ENCODE measurements around the gene GPA33.
"Not testable (repeated sequence)": the region's sequence is repeated elsewhere in the genome, so short reads cannot be mapped to it uniquely, and the experiment has no call there.

GPA33 gene

DNA sequence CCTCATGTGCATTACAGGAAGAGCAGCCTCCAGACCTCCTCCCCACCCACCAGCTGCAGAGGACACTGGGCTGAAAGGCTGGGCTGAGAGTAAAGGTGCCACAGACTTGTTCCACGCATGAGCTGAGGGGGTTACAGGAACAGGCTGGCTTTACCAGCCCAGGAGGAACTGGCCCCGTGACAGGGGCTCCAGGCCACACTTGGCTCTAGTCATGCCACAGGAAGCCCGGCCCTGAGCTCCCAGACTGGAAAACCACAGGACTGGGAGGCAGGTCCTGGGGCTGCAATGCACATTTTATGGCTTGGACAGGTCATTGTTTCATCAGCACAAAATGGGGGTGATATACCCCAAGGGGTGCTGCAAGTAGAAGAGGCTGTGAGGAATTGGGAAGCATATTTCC lies 35.6 kb downstream of the GPA33 start:
- DNase-seq, result no peak

DNA sequence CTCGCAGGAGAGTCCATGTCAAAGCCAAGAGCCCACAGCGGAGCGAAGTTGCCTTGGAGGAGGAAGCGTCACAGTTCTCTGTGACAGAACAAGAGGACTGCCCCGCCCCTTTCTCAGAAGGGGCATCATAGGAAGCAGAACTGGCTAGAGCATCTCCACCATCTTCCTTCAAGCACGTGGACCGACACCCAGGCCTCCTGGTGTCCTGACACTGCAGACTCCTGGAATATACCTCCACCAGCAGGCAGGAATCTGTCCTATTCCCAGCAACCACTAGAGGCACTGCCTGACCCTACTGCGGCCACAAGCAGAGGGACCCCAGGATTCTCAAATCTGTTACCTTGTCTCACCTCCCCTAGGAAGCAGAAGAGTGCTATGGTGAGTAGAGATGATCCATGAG lies 37.8 kb downstream of the GPA33 start:
- no peak for DNase-seq

DNA sequence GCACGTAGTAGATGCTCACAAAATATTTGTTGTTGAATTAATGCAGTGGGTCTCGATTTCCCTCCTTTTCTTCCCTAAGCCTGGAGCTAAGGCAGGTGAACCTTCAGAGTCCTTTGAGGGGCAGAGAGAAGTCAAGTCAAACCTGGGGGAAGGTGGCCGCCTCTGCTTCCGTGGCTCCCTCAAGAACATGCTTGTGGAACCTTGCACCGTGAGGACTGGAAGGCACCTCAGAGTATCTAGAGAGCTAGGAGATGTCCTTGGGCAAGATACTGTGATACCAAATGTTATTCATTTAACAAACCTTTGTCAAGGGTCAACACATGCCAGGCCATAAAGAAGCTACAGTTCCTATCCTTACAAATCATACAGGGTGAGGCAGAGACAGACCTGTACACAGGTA lies 38.3 kb downstream of the GPA33 start:
- DNase-seq, result no peak

DNA sequence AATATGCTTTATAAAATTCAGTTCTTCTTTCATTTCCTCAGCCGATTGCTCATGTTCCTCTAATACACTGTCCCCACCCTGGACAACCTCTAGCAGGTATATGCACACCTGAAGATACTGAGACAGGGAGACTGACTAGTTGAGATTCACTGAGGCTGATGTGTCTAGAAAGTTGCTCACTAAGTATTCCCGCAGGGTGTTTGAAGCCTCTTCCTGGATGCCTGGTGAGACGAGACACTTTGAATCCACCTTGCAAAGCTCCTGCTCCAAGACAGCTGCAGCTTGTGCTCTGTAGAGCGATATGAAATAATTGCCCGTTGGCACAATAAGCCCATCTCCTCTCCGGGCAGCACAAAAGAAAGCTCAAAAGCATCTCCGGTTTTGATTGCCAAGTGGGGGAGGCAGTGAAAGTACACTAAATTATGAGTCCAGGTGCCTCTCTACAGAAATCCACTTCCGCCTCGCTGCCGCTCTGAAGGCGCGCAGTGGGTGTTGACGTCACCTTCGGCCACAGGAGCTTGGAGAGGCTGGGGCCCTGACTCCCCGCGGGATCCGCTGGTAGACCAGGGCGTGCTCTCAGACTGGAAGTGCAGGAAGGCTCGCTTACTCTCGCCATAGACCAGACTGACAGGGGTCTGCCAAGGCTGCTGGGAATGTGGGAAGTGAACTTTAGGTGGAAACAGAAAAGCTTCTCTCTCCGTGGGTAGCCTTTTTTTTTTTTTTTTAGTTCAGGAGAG lies 46.3 kb downstream of the GPA33 start:
- DNase-seq, result peak; percentile 49

DNA sequence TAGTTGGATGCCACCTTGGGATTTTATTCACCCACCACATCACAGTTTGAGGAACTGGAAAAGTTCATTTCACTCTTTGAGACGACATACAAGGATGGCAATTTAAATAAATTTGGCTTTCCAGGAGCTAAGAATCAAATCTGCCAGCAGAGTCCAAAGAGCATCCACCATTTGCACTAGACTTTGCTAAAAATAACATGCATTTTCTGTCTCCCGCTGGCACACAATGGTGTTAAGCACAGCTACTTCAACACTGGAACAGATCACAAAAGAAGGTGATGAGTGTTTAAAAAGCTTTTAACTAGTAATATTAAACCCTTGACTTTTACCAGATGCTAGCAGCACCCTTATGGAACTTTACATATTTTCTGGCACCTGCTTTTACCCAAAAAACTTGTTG lies 56.5 kb downstream of the GPA33 start:
- no peak for DNase-seq

DNA sequence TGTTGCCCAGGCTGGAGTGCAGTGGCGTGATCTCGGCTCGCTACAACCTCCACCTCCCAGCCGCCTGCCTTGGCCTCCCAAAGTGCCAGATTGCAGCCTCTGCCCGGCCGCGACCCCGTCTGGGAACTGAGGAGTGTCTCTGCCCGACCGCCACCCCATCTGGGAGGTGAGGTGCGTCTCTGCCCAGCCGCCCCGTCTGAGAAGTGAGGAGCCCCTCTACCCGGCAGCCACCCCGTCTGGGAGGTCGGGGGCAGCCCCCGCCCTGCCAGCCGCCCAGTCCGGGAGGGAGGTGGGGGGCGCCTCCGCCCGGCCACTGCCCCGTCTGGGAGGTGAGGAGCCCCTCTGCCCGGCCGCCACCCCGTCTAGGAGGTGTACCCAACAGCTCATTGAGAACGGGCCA lies 60.6 kb downstream of the GPA33 start:
- not testable (repeated sequence) for DNase-seq

DNA sequence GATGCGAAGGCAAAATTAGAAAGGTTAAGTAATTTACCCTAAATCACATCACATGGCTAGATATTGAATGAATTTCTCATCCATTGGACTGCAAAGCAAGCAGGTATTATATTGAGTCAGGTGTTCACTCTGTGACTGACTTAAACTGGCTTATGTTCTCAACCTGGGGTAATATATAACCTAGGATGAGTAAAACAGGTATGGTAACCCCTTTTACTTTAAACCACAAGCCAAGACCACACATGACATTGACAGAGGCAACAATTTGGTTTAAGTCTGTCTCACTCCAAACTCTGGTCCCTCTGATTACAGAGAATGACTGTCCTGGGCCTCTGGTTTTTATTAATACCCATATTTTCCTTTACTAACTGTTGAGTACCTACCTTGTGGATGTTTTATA lies 67.8 kb downstream of the GPA33 start:
- DNase-seq, result no peak

DNA sequence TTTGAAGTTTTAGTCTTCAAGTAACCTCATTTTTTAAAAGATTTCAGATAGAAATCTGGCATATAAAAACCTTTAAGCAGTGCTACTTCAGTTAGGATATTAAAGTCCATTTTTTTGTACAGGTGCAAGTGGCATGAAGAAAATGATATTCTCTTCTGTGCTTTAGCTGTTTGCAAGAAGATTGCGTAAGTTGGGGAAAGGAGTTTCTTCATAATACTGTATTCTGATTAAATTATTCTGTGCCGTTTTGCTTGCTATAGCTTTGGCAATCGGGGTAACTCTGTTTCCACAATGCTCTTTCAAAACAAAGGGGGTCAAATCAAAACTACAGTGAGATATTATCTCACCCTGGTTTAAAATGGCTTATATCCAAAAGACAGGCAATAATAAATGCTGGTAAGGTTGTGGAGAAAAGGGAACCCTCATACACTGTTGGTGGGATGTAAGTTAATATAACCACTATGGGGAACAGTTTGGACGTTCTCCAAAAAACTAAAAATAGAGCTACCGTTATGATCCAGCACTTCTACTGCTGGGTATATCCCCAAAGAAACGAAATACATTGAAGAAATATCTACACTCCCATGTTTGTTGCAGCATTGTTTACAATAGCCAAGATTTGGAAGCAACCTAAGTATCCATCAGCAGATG lies 74.0 kb downstream of the GPA33 start:
- no peak for DNase-seq

DNA sequence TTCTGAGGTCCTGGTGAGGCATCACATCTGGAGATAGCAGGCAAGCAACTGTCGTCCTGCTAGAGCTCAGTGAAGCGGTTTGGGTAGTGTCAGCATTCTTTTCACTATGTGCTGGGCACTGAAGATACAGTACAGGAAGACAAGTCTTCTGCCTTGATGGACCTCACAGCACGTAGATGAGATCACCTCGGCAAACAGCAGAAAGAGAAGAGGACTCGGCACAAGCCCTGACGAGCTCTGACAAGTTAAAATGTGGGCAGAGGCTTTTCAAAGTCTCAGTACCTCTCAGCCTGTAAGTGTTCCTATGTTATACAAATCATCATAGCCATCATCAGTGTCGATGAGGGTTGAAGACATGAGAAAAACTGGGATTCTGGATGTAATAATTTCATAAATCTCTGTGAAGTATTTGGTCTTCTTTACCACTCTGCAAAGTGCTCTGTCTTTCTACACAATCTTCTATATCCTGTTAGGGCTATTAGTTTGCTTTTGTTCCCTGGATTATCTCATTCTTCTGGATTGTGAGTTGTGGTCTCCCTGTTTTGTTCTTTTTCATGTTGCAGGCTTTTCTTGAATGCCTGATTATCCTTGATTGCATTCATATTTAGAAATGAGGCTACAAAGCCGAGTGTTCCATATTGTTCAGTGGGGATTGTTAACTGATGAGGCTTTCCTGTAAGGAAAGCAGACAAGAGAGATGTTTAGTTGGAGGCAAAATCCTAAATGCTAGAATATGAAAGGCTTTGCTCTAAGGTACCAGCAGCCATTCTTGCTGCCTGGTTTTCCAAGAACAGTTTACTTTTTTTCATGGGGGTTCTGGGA lies 76.9 kb downstream of the GPA33 start:
- DNase-seq, result no peak

DNA sequence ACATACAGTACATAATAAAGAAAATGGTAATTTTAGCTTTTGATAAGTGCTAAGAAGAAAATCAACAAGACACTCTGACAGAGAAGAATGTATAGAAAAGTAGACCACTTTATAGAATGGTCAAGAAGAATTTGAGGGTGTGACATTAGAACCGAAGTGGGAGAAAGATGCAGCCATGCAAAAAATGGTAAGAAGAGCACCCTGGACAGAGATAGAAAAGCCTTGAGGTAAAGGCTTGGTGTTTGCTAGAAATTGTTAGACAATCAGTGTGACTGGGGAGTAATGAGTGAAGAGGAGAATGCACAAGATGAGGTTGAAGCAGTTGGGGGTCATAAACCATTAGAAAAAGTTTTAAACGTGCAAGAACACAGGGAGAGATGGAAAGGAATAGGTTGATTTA lies 77.6 kb downstream of the GPA33 start:
- no peak for DNase-seq

DNA sequence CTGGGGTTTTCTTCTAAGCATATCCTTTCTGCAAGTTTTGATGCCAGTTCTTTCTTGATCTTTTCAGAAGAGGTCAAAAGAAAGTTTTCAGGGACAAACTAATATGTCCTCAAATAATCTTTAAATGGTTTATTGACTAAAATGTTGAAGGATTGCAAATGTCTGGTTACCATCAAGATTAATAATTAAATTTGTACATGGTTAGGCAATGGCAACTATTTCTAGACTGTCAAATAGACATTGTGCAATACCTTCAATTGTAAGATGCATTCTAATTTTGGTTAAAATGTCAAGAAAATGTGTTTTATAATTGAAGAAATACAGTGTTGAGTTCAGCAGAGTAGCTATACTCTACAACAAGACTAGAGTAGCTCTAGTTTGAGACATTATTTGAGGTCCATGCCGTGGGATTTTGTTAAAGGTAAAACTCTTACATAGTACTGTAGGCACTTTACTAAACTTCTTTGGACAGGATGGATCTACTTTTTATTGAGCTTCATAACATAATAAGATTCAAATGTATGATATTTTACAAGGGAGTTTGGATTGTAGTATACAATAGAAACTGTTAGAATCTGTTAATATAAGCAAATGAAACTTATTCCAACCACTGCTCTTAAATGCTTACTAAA lies 78.5 kb downstream of the GPA33 start:
- DNase-seq, result no peak

DNA sequence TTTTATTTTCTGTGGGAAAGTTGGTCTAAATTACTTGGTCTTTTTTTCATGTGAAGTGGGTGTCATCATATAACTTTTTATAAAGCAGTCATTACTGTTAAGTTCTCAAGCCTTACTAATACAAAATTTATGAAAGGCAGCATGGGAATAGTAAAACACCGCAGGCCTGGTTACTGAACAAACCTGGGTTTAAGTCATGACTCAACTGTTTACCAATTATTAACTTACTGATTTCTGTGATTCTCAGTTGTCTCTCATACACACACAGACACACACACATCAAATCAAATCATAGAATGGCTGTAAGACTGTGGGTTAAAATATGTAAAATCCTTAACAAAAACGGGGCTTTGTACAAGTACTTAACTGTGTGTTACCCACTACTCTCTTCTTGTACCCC lies 86.5 kb downstream of the GPA33 start:
- no peak for DNase-seq

Data from NCI-H446 treated with DMSO at 0.1 percent for 48 hours (cell line).